ENCODE data around the gene LYSMD4.

The LYSMD4 gene

GRCh38 chr15:99707473-99708270 lies 25.6 kb downstream of the LYSMD4 start:
- in situ Hi-C loops (cut with HindIII; ENCODE audit: low sequenced_read_pairs), result no loop called here

- in situ Hi-C loops (cut with HindIII; ENCODE audit: low sequenced_read_pairs), result no loop called here
These were observed 26.5 kb downstream of the LYSMD4 start for GRCh38 chr15:99706557-99707303.

- in situ Hi-C loops (cut with HindIII; ENCODE audit: low sequenced_read_pairs), result no loop called here
These were observed 28.8 kb downstream of the LYSMD4 start for GRCh38 chr15:99704444-99704838.

GRCh38 chr15:99703603-99704443 lies 29.4 kb downstream of the LYSMD4 start:
- in situ Hi-C loops (cut with HindIII; ENCODE audit: low sequenced_read_pairs), result no loop called here

- in situ Hi-C loops (cut with HindIII; ENCODE audit: low sequenced_read_pairs), result no loop called here
These were observed 30.2 kb downstream of the LYSMD4 start for GRCh38 chr15:99702895-99703602.

- in situ Hi-C loops (cut with HindIII; ENCODE audit: low sequenced_read_pairs), result no loop called here
These were observed 37.1 kb downstream of the LYSMD4 start for GRCh38 chr15:99696096-99696495.

- in situ Hi-C loops (cut with HindIII; ENCODE audit: low sequenced_read_pairs), result no loop called here
These were observed 40.4 kb downstream of the LYSMD4 start for GRCh38 chr15:99692825-99693224.

- in situ Hi-C loops (cut with HindIII; ENCODE audit: low sequenced_read_pairs), result loop anchor here (10.0 kb wide), 1 partner anchor 281 kb away; no protein-coding TSS in a partner anchor
These were observed 46.9 kb downstream of the LYSMD4 start for GRCh38 chr15:99686290-99686689.

- in situ Hi-C loops (cut with HindIII; ENCODE audit: low sequenced_read_pairs), result loop anchor here (10.0 kb wide), 1 partner anchor 278 kb away; no protein-coding TSS in a partner anchor
These were observed 50.1 kb downstream of the LYSMD4 start for GRCh38 chr15:99683000-99683670.

- in situ Hi-C loops (cut with HindIII; ENCODE audit: low sequenced_read_pairs), result loop anchor here (10.0 kb wide), 1 partner anchor 278 kb away; no protein-coding TSS in a partner anchor
These were observed 50.8 kb downstream of the LYSMD4 start for GRCh38 chr15:99682455-99682854.

GRCh38 chr15:99681990-99682389 lies 51.2 kb downstream of the LYSMD4 start:
- in situ Hi-C loops (cut with HindIII; ENCODE audit: low sequenced_read_pairs), result loop anchor here (10.0 kb wide), 1 partner anchor 277 kb away; no protein-coding TSS in a partner anchor

- in situ Hi-C loops (cut with HindIII; ENCODE audit: low sequenced_read_pairs), result loop anchor here (10.0 kb wide), 1 partner anchor 275 kb away; no protein-coding TSS in a partner anchor
These were observed 53.0 kb downstream of the LYSMD4 start for GRCh38 chr15:99680276-99680675.

GRCh38 chr15:99677540-99678134 lies 55.6 kb downstream of the LYSMD4 start:
- in situ Hi-C loops (cut with HindIII; ENCODE audit: low sequenced_read_pairs), result no loop called here

Measured in endothelial cell of hepatic sinusoid (primary cell).